Breast epithelium (tissue), 4 donors: Measurements from ENCODE around the gene ESRRA. TPM values are rescaled to one million over a fixed set of nuclear protein-coding genes. Genes with fewer than 3 reads are reported as not detected.

Experiments
- DNase-seq, 2 donors: peaks; one replicate each; pipeline ENCODE4 v3.0.0-alpha.2; 2019; ENCODE audit warnings: low spot score in 2 of 2
- H3K27ac ChIP-seq, 2 donors: fragments of 200-600 bp; sonication (generic) in 1 of 2; one replicate each; pipeline ENCODE4 v1.5.1; 2016 to 2019; ENCODE audit warnings: mild to moderate bottlenecking in 1 of 2
- H3K27me3 ChIP-seq, 2 donors: fragments of 200-600 bp; sonication (generic) in 1 of 2; one replicate each; pipeline versions ENCODE4 v1.5.1 to v1.6.0; 2017 to 2019; ENCODE audit warnings: control low read depth in 1 of 2, mild to moderate bottlenecking in 1 of 2
- H3K36me3 ChIP-seq: fragments of 200-600 bp; one replicate; pipeline ENCODE4 v1.5.1; 2019
- H3K4me1 ChIP-seq, 2 donors: fragments of 200-600 bp; sonication (generic); one replicate each; pipeline ENCODE4 v1.5.1; 2016 to 2019; ENCODE audit warnings: control low read depth in 1 of 2
- H3K4me3 ChIP-seq, 3 donors: fragments of 200-600 bp; sonication (generic); 1 replicate in 2 of 3; 2 replicates in 1 of 3; pipeline ENCODE4 v1.5.1; 2016 to 2019; ENCODE audit warnings: mild to moderate bottlenecking in 3 of 3, moderate library complexity in 2 of 3
- H3K9me3 ChIP-seq, 2 donors: fragments of 200-600 bp; sonication (generic) in 1 of 2; one replicate each; pipeline ENCODE4 v1.5.1; 2016 to 2019; ENCODE audit warnings: control low read depth in 1 of 2
- POLR2A ChIP-seq: fragments of 450-650 bp; IDR thresholded peaks from one replicate; pipeline ENCODE4 v1.6.1; 2016; ENCODE audit warnings: antibody characterized with exemption, mild to moderate bottlenecking, moderate library complexity
- POLR2AphosphoS5 ChIP-seq, 3 donors: sonication (generic); formaldehyde crosslinking; IDR thresholded peaks; one replicate each; pipeline ENCODE4 v1.6.1; 2017; ENCODE audit warnings: antibody characterized with exemption in 3 of 3
- intact Hi-C: fragments of 100-400 bp; cut with DNase I; formaldehyde crosslinking; loops from one replicate; pipeline ENCODE4 v1.15.1; 2023; ENCODE audit warnings: low total_unique reads
- total RNA-seq, 3 donors: library from RNA; depleted of rRNA; stranded (reverse); fragments of >200 nt; gene quantifications; one replicate each; pipeline ENCODE4 v1.1.0, GENCODE V29; 2016
- TF ChIP-seq, protein P1 (sequence below), 3 donors: fragments of 450-650 bp; IDR thresholded peaks; one replicate each; pipeline ENCODE4 v1.5.1; 2016 to 2017; ENCODE audit warnings: antibody characterized with exemption in 3 of 3, mild to moderate bottlenecking in 3 of 3, moderate library complexity in 3 of 3

The ESRRA gene
- total RNA-seq, 3 donors from 2014 or later: 38.2 to 43.9 (median 39.5) TPM

DNA sequence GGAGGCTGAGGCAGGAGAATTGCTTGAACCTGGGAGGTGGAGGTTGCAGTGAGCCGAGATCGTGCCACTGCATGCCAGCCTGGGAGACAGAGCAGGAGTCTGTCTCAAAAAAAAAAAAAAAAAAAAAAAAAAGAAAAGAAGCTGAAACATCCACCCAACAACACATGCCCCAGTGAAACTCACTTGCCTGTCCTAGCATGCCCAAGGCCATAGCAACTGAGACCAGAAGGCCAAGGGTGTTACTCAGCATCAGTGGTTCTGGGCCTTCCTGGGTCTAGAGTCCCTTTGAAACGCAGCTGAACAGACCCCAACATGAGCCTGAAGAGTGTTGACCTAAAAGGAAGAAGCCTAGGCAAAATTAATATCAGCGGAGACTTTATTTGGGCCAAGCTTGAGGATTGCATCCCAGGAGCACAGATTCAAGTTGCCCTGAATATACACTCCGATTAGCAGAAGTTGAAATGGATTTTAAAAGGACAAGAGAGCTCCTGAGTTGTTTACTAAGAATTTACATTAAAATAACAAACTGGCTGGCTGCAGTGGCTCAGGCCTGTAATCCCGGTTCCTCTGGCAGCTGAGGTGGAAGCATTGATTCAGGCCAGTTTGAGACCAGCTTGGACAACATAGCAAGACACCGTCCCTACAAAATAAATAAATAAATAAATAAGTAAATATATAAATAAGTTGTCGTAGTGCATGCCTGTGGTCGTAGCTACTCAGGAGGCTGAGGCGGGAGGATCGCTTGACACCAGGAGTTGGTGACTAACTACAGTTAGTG, 19.6 kb downstream of the ESRRA start:
- H3K4me1 ChIP-seq: no peaks in the 10 kb centered on the region
- no peaks in the 10 kb centered on the region for H3K9me3 ChIP-seq
- no peak overlapping the region for H3K4me3 ChIP-seq
- peak in 1 of 2 donors; percentile 71 for DNase-seq
- no peak for TF ChIP-seq POLR2A
- no peaks in the 10 kb centered on the region for H3K27me3 ChIP-seq
- H3K27ac ChIP-seq: peak overlapping the region; percentile 73 to 98
- no peaks in the 10 kb centered on the region for H3K36me3 ChIP-seq
- intact Hi-C loops: no loop called here

DNA sequence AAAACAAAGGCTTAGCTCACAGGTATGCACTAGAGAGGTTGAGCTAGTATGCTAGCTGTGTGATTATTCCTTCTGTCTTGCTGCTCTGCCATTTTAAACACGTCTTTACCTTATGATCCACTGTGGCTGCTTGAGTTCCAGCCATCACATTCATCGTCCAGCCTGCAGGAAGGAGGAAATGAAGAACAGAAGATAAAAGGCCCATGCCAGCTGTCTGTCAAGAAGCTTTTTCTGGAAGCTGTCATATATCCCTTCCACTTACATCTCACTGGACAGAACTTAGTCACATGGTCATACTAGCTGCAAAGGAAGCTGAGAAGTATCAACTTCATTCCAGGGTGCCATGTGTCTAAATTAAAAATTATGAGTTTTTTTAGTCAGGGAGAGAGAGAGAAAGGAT, 22.1 kb downstream of the ESRRA start:
- no peaks in the 10 kb centered on the region for H3K4me1 ChIP-seq
- TF ChIP-seq POLR2A: no peak
- TF ChIP-seq, protein P1, sequence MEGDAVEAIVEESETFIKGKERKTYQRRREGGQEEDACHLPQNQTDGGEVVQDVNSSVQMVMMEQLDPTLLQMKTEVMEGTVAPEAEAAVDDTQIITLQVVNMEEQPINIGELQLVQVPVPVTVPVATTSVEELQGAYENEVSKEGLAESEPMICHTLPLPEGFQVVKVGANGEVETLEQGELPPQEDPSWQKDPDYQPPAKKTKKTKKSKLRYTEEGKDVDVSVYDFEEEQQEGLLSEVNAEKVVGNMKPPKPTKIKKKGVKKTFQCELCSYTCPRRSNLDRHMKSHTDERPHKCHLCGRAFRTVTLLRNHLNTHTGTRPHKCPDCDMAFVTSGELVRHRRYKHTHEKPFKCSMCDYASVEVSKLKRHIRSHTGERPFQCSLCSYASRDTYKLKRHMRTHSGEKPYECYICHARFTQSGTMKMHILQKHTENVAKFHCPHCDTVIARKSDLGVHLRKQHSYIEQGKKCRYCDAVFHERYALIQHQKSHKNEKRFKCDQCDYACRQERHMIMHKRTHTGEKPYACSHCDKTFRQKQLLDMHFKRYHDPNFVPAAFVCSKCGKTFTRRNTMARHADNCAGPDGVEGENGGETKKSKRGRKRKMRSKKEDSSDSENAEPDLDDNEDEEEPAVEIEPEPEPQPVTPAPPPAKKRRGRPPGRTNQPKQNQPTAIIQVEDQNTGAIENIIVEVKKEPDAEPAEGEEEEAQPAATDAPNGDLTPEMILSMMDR (IDR thresholded peaks at IDR 0.05): no peak
- TF ChIP-seq POLR2AphosphoS5 (IDR thresholded peaks at IDR 0.05): no peak
- intact Hi-C loops: no loop called here
- H3K27me3 ChIP-seq: no peaks in the 10 kb centered on the region
- DNase-seq: no peak
- H3K36me3 ChIP-seq: no peaks in the 10 kb centered on the region
- no peak overlapping the region for H3K4me3 ChIP-seq
- no peaks in the 10 kb centered on the region for H3K9me3 ChIP-seq
- no peak overlapping the region for H3K27ac ChIP-seq

DNA sequence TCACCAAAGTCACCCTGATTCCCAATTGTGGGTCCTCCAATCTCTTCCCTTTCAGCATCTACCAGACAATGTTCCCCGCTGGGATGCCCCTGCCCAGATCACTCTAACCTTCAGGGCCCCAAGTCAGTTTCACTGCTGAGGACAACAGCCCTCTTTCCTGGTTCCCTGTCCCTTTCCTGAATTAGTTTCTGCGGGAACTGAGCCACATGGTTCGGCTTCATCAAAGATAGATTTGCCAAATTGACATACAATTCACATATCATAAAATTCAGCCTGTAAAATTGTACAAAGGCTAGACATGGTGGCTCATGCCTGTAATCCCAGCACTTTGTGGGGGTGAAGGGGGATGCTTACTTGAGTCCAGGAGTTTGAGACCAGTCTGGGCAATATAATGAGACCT, 22.7 kb downstream of the ESRRA start:
- H3K36me3 ChIP-seq: no peaks in the 10 kb centered on the region
- DNase-seq: no peak
- H3K4me3 ChIP-seq: no peak overlapping the region
- no peaks in the 10 kb centered on the region for H3K4me1 ChIP-seq
- H3K27ac ChIP-seq: no peak overlapping the region
- intact Hi-C loops: no loop called here
- no peaks in the 10 kb centered on the region for H3K27me3 ChIP-seq
- H3K9me3 ChIP-seq: no peaks in the 10 kb centered on the region
- TF ChIP-seq, protein P1 (IDR thresholded peaks at IDR 0.05): no peak
- TF ChIP-seq POLR2AphosphoS5 (IDR thresholded peaks at IDR 0.05) (no peak), POLR2A (no peak)

DNA sequence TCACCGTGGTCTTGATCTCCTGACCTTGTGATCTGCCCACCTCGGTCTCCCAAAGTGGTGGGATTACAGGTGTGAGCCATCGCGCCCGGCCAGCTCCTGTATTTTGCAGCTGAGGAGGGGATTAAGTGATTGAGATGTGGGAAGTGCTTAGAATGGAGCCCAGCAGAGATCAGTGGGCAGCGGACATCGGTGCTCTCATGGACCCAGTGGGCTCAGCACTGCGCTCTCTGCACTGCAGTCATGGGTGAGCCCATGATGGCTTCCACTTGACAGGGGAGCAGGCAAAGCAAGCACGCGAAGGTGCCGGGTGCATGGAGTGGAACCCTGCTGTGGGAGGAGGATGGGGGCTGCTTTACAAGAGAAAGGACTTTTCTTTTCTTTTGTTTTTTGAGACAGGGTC, 25.6 kb downstream of the ESRRA start:
- DNase-seq: no peak
- no peaks in the 10 kb centered on the region for H3K36me3 ChIP-seq
- no peak overlapping the region for H3K4me3 ChIP-seq
- H3K27me3 ChIP-seq: no peaks in the 10 kb centered on the region
- no peaks in the 10 kb centered on the region for H3K9me3 ChIP-seq
- H3K27ac ChIP-seq: no peak overlapping the region
- intact Hi-C loops: no loop called here
- no peaks in the 10 kb centered on the region for H3K4me1 ChIP-seq
- TF ChIP-seq POLR2AphosphoS5 (IDR thresholded peaks at IDR 0.05) (no peak), POLR2A (no peak)
- TF ChIP-seq, protein P1 (IDR thresholded peaks at IDR 0.05): no peak

DNA sequence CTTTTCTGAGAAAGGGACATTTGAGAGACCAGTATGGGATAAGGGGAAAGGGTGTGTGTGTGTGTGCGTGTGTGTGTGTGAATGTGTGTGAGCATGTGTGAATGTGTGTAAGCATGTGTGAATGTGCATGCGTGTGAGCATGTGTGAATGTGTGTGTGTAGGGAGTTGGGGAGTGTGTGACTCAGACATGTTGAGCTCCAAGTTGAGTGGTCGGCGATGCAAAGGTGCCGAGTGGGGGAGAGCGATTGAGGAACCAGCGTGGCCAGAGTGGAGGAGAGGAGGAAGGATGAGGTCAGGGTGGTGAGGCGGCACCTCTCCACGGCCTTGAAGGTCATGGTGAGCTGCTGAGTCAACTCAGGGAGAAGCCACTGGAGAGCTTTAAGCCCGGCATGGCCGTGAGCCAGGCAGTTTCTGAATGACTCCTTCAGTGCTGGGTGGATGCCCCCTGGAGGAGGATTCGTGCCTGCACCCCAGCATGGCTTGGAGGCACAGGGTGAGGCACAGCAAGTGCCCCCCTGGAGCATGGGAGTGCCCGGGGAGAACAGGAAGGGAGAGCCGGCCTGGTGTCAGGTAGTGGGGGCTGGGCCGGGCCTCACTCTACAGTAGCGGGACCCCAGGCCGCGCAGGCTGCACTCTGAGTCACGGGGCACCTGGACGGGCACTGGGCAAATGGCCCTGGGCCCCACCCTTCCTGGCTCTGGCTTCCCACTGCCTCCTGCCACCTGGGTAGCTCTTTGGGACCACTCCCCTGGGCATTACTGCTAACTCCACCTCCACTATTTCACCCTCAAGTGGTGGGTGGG, 26.4 kb downstream of the ESRRA start:
- no peaks in the 10 kb centered on the region for H3K27me3 ChIP-seq
- TF ChIP-seq POLR2A (no peak), POLR2AphosphoS5 (IDR thresholded peaks at IDR 0.05) (no peak)
- TF ChIP-seq, protein P1 (IDR thresholded peaks at IDR 0.05): no peak
- H3K27ac ChIP-seq: peak overlapping the region in 1 of 2 donors; percentile 0
- no peaks in the 10 kb centered on the region for H3K36me3 ChIP-seq
- H3K4me1 ChIP-seq: no peaks in the 10 kb centered on the region
- intact Hi-C loops: no loop called here
- H3K9me3 ChIP-seq: no peaks in the 10 kb centered on the region
- no peak overlapping the region for H3K4me3 ChIP-seq
- DNase-seq: no peak
